Caco-2 (cell line): ENCODE data around the gene NDUFS2. TPM values are rescaled to one million over a fixed set of nuclear protein-coding genes. Genes with fewer than 3 reads are reported as not detected.

Source experiments
- BruUV-seq: library from RNA; stranded (reverse); fragments of 400-500 nt; replicated peaks from 2 replicates; lab custom pipeline; 2021; lab: Mats Ljungman, UMichigan
- CTCF ChIA-PET: fragments of 300-600 bp; sonication (Branson Sonifier 250); formaldehyde crosslinking; loops from one replicate; lab custom pipeline; 2022; ENCODE audit warnings: antibody characterized with exemption; lab: Charles Lee
- POLR2A ChIA-PET: fragments of 300-600 bp; sonication (Branson Sonifier 250); formaldehyde crosslinking; loops from one replicate; lab custom pipeline; 2022; ENCODE audit warnings: antibody characterized with exemption; lab: Charles Lee
- DNase-seq, 2 experiments: peaks; one replicate each; pipeline versions ENCODE4 v3.0.0 to v3.0.0-alpha.2; 2020 to 2022
- H3K27me3 ChIP-seq: replicated peaks from 2 replicates; pipeline ENCODE4 v1.6.0; 2011; ENCODE audit warnings: low read length; ENCODE audit not compliant: control insufficient read depth, insufficient read depth
- H3K36me3 ChIP-seq: 2 replicates; pipeline ENCODE4 v1.5.1; 2011; ENCODE audit warnings: low read length; ENCODE audit not compliant: control insufficient read depth, insufficient read depth
- H3K4me1 ChIP-seq: fragments of 250-450 bp; sonication (Bioruptor Pico); 2 replicates; pipeline ENCODE4 v1.5.1; 2020; ENCODE audit warnings: mild to moderate bottlenecking
- H3K4me3 ChIP-seq: 2 replicates; pipeline ENCODE4 v1.5.1; 2011; ENCODE audit warnings: low read depth, mild to moderate bottlenecking, control low read depth, low read length
- H3K9me3 ChIP-seq: fragments of 250-450 bp; sonication (Bioruptor Pico); 2 replicates; pipeline ENCODE4 v1.5.1; 2020; ENCODE audit warnings: mild to moderate bottlenecking, moderate library complexity
- H3K27ac Mint-ChIP-seq: one replicate; pipeline ENCODE4 v1.8.0; 2022; ENCODE audit warnings: mixed read lengths; ENCODE audit not compliant: unreplicated experiment
- H3K27me3 Mint-ChIP-seq: one replicate; pipeline ENCODE4 v1.8.0; 2022; ENCODE audit warnings: mixed read lengths; ENCODE audit not compliant: insufficient read depth, unreplicated experiment
- H3K36me3 Mint-ChIP-seq: one replicate; pipeline ENCODE4 v1.8.0; 2022; ENCODE audit warnings: mild to moderate bottlenecking, mixed read lengths; ENCODE audit not compliant: insufficient read depth, unreplicated experiment
- H3K4me1 Mint-ChIP-seq: one replicate; pipeline ENCODE4 v1.8.0; 2022; ENCODE audit warnings: low read depth, mixed read lengths; ENCODE audit not compliant: unreplicated experiment
- H3K4me3 Mint-ChIP-seq: one replicate; pipeline ENCODE4 v1.8.0; 2022; ENCODE audit warnings: mild to moderate bottlenecking, moderate library complexity, mixed read lengths; ENCODE audit not compliant: unreplicated experiment
- H3K9me3 Mint-ChIP-seq: one replicate; pipeline ENCODE4 v1.8.0; 2022; ENCODE audit warnings: mixed read lengths; ENCODE audit not compliant: unreplicated experiment
- intact Hi-C: fragments of 100-400 bp; cut with micrococcal nuclease; formaldehyde crosslinking; loops from one replicate; pipeline ENCODE4 v1.10.0; 2022; ENCODE audit not compliant: unreplicated experiment
- total RNA-seq: library from RNA; stranded (reverse); gene quantifications from 2 replicates; pipeline ENCODE4 v1.2.3, GENCODE V29; 2022
- TF ChIP-seq, protein P1 (sequence below), 2 experiments: fragments of 200-600 bp in 1 of 2; IDR thresholded peaks; 1 replicate in 1 of 2; 2 replicates in 1 of 2; pipeline versions ENCODE4 v1.5.1 to v1.8.0; 2011 to 2022; ENCODE audit warnings: antibody characterized with exemption in 1 of 2, control low read depth in 1 of 2, inconsistent platforms in 1 of 2, low read depth in 1 of 2, low read length in 1 of 2, mild to moderate bottlenecking in 1 of 2, moderate library complexity in 1 of 2; ENCODE audit not compliant: insufficient read depth in 1 of 2, severe bottlenecking in 1 of 2, unreplicated experiment in 1 of 2

Gene NDUFS2
- total RNA-seq, 1 experiment from 2014 or later: 115 TPM

DNA sequence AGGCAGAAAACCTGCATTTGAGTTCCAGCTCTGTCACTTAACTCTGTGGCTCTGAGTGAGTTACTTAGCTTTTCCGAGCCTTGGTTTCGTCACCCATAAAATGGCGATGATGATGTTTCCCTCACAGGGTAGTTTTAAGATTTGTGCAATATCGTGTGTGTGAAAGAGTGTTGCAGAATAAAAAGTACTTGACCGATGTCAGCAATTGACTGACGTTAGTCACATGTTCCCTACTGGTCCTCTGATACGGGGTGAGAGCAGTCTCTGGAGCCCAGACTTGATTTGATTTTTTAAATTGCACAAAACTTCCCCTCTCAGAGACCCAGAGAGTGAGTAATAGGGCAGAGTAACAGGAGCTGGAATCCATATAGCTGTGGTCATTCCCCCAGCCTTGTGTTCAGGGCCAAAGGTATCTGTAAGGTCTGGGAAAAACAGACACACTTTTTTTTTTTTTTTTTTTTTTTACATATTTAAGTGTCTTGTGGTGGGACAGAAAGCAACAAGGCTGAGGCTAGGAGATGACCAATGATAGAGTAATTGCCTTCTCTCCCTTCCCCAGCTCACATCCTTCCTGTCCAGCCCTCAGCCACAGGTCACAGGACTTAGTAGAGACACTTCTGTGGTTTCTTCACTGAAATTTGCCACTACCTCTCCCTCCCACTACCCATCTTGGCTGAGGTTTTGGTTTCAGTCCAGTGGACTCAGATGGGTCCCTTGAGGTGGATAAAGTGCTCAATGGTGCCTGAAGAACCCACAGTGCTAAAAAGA, 15.0 kb downstream of the NDUFS2 start:
- CTCF ChIA-PET: interaction anchor here (0.6 to 2.6 kb wide), 3 partner anchors 9 to 74 kb away, joined by 3 to 25 read pairs (median 6); partner anchors contain the start of gene TOMM40L

DNA sequence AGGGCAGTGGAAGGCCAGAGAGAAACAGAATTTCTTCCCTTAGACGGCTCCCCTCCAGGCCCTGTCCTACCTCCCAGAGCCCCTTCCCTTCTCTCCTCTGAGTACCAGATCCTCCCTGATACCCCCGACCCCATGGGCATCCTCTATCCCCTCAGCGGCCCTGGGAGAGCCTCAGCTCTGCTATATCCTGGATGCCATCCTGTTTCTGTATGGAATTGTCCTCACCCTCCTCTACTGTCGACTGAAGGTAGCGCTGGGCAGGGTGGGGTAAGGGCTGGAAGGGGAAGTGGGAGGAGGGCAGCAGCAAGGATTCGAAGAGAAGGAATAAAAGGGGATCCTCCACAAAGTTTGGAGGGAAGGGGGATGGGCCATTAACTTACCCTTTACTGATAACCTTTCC, 15.7 kb downstream of the NDUFS2 start:
- no peaks in the 10 kb centered on the region for H3K27me3 ChIP-seq
- Mint-ChIP-seq H3K27ac (peak overlapping the region; percentile 97), H3K4me3 (peak overlapping the region; percentile 55), H3K27me3 (no peaks in the 10 kb centered on the region), H3K36me3 (peaks cover 61% of the 10 kb centered on the region), H3K4me1 (peaks cover 64% of the 10 kb centered on the region), H3K9me3 (peaks cover 13% of the 10 kb centered on the region)
- H3K4me1 ChIP-seq: peaks cover 75% of the 10 kb centered on the region
- ChIA-PET POLR2A (interaction anchor here (0.6 kb wide), 1 partner anchor 172 kb away, joined by 3 read pairs; no protein-coding TSS in a partner anchor), CTCF (interaction anchor here (1.8 to 2.6 kb wide), 2 partner anchors 8 to 156 kb away, joined by 4 to 25 read pairs; partner anchors contain the start of gene TOMM40L)
- H3K4me3 ChIP-seq: peak overlapping the region; percentile 19
- H3K36me3 ChIP-seq: peaks cover 6% of the 10 kb centered on the region; the same call in 1 of the 2 replicates
- peaks cover 8% of the 10 kb centered on the region; the same call in 1 of the 2 replicates for H3K9me3 ChIP-seq
- intact Hi-C loops: loop anchor here (1.0 kb wide), 1 partner anchor 7 kb away; no protein-coding TSS in a partner anchor
- TF ChIP-seq, protein P1, sequence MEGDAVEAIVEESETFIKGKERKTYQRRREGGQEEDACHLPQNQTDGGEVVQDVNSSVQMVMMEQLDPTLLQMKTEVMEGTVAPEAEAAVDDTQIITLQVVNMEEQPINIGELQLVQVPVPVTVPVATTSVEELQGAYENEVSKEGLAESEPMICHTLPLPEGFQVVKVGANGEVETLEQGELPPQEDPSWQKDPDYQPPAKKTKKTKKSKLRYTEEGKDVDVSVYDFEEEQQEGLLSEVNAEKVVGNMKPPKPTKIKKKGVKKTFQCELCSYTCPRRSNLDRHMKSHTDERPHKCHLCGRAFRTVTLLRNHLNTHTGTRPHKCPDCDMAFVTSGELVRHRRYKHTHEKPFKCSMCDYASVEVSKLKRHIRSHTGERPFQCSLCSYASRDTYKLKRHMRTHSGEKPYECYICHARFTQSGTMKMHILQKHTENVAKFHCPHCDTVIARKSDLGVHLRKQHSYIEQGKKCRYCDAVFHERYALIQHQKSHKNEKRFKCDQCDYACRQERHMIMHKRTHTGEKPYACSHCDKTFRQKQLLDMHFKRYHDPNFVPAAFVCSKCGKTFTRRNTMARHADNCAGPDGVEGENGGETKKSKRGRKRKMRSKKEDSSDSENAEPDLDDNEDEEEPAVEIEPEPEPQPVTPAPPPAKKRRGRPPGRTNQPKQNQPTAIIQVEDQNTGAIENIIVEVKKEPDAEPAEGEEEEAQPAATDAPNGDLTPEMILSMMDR (IDR thresholded peaks at IDR 0.05; ENCODE audit: insufficient read depth in 1 of 2, low read depth in 1 of 2, low read length in 1 of 2, severe bottlenecking in 1 of 2, unreplicated experiment in 1 of 2): no peak
- no peak for DNase-seq
- TSS peak; percentile 1 for BruUV-seq

More for the DNA sequence above, 15.0 kb downstream of the NDUFS2 start:
- BruUV-seq: TSS peak; percentile 8
- no peaks in the 10 kb centered on the region for H3K27me3 ChIP-seq
- peaks cover 68% of the 10 kb centered on the region for H3K4me1 ChIP-seq
- peaks cover 57% of the 10 kb centered on the region for H3K4me1 Mint-ChIP-seq
- H3K4me3 Mint-ChIP-seq: peak overlapping the region; percentile 55
- H3K9me3 ChIP-seq: 0 out of 2 replicates have a peak, but pooled peaks cover 1% of the 10 kb centered on the region
- peaks cover 61% of the 10 kb centered on the region for H3K36me3 Mint-ChIP-seq
- DNase-seq: no peak
- H3K36me3 ChIP-seq: 0 out of 2 replicates have a peak, but pooled peaks cover 4% of the 10 kb centered on the region
- peak overlapping the region; percentile 97 for H3K27ac Mint-ChIP-seq
- intact Hi-C loops: loop anchor here (1.0 kb wide), 1 partner anchor 8 kb away; no protein-coding TSS in a partner anchor
- H3K9me3 Mint-ChIP-seq: peaks cover 6% of the 10 kb centered on the region
- POLR2A ChIA-PET: interaction anchor here (0.5 to 1.6 kb wide), 2 partner anchors 9 to 51 kb away, joined by 3 to 11 read pairs; partner anchors contain the start of gene TOMM40L
- peak overlapping the region; percentile 19 for H3K4me3 ChIP-seq
- TF ChIP-seq, protein P1 (IDR thresholded peaks at IDR 0.05; ENCODE audit: insufficient read depth in 1 of 2, low read depth in 1 of 2, low read length in 1 of 2, severe bottlenecking in 1 of 2, unreplicated experiment in 1 of 2): no peak
- H3K27me3 Mint-ChIP-seq: no peaks in the 10 kb centered on the region
